K562 (cell line): ENCODE data around the gene FAM187B. TPM values are rescaled to one million over a fixed set of nuclear protein-coding genes. Genes with fewer than 3 reads are reported as not detected.

ENCODE experiments used
- BRF2 ChIP-seq: IDR thresholded peaks from 3 replicates; pipeline ENCODE4 v1.6.1; 2011; ENCODE audit warnings: borderline replicate concordance, mild to moderate bottlenecking; ENCODE audit not compliant: insufficient read length, insufficient read depth
- CHAMP1 ChIP-seq: fragments of 450-650 bp; IDR thresholded peaks from 2 replicates; pipeline ENCODE4 v1.6.1; 2016; ENCODE audit warnings: mild to moderate bottlenecking
- EHMT2 ChIP-seq: fragments of 450-650 bp; IDR thresholded peaks from 2 replicates; pipeline ENCODE4 v1.6.1; 2018; ENCODE audit warnings: antibody characterized with exemption
- EZH2 ChIP-seq: IDR thresholded peaks from 2 replicates; pipeline ENCODE4 v1.6.1; 2012; ENCODE audit warnings: low read depth, mild to moderate bottlenecking, inconsistent platforms, low read length, borderline replicate concordance
- HMGXB4 ChIP-seq: sonication (generic); formaldehyde crosslinking; IDR thresholded peaks from 2 replicates; pipeline ENCODE4 v1.8.1; 2023; ENCODE audit warnings: mild to moderate bottlenecking, missing genetic modification reagents
- LCOR ChIP-seq: sonication (generic); formaldehyde crosslinking; IDR thresholded peaks from 2 replicates; pipeline ENCODE4 v1.8.0; 2022; ENCODE audit warnings: mild to moderate bottlenecking, missing genetic modification reagents
- MAFG ChIP-seq: fragments of 450-650 bp; conservative IDR thresholded peaks from 2 replicates; pipeline ENCODE4 v1.6.1; 2016; ENCODE audit warnings: missing genetic modification characterization, missing compliant biosample characterization
- NBN ChIP-seq: fragments of 450-650 bp; IDR thresholded peaks from 2 replicates; pipeline ENCODE4 v1.6.1; 2016; ENCODE audit warnings: low read depth, mild to moderate bottlenecking
- NFE2 ChIP-seq: IDR thresholded peaks from 2 replicates; pipeline ENCODE4 v1.6.1; 2014; ENCODE audit warnings: antibody characterized with exemption, low read depth
- POLR3G ChIP-seq: IDR thresholded peaks from 2 replicates; pipeline ENCODE4 v1.6.1; 2011; ENCODE audit not compliant: insufficient read length, insufficient replicate concordance; ENCODE audit errors: extremely low read depth
- RBFOX2 ChIP-seq: fragments of 200-400 bp; formaldehyde crosslinking; IDR thresholded peaks from 2 replicates; pipeline ENCODE4 v1.6.1; 2017; ENCODE audit warnings: low read depth, mild to moderate bottlenecking, low read length, moderate library complexity
- SREBF1 ChIP-seq: fragments of 150-350 bp; IDR thresholded peaks from 2 replicates; pipeline ENCODE4 v1.6.1; 2014; ENCODE audit warnings: antibody characterized with exemption, low read depth, low read length, borderline replicate concordance
- SREBF2 ChIP-seq: sonication (generic); formaldehyde crosslinking; IDR thresholded peaks from 2 replicates; pipeline ENCODE4 v1.4.0; 2020; ENCODE audit warnings: mild to moderate bottlenecking, missing genetic modification reagents
- TSHZ1 ChIP-seq: fragments of 250-450 bp; sonication (Bioruptor Pico); IDR thresholded peaks from 2 replicates; pipeline ENCODE4 v1.4.0; 2020; ENCODE audit warnings: mild to moderate bottlenecking, moderate library complexity
- ZBTB43 ChIP-seq: sonication (generic); formaldehyde crosslinking; IDR thresholded peaks from 2 replicates; pipeline ENCODE4 v1.8.0; 2023; ENCODE audit warnings: mild to moderate bottlenecking, missing genetic modification reagents
- ZFX ChIP-seq: sonication (generic); formaldehyde crosslinking; IDR thresholded peaks from 2 replicates; pipeline ENCODE4 v1.8.0; 2022; ENCODE audit warnings: mild to moderate bottlenecking, missing genetic modification reagents, moderate library complexity
- ZNF311 ChIP-seq: fragments of 250-450 bp; sonication (Bioruptor Pico); IDR thresholded peaks from 2 replicates; pipeline ENCODE4 v1.4.0; 2020; ENCODE audit warnings: mild to moderate bottlenecking, moderate library complexity
- polyA plus RNA-seq, 8 experiments: library from polyadenylated mRNA; depleted of rRNA in 4 of 8; stranded (reverse) in 5 of 8; unstranded in 3 of 8; fragments of >200 nt; fragmentation: Nextera tagmentation in 2 of 8; fragmentation: Illumina TruSeq in 1 of 8; extraction: Ambion mirVana in 2 of 8; extraction: Trizol in 1 of 8; gene quantifications; 2 replicates each; pipeline versions ENCODE4 v1.2.1 to v1.2.3, GENCODE V29; 2011 to 2014; ENCODE audit warnings: inconsistent platforms in 1 of 8, missing spikeins in 1 of 8
- total RNA-seq, 7 experiments: library from RNA; depleted of rRNA in 6 of 7; stranded (reverse); fragments of >200 nt in 6 of 7; fragmentation: Illumina TruSeq in 2 of 7; extraction: Trizol in 2 of 7; gene quantifications; 2 replicates each; pipeline versions ENCODE4 v1.2.1 to v1.2.3, GENCODE V29; 2011 to 2021; ENCODE audit warnings: low replicate concordance in 1 of 7

FAM187B gene
- total and polyA plus RNA-seq, 9 of the 15 experiments (the other 6 are each of a cell fraction or from before 2014, with no cell fraction given), result 0.04 to 0.09 TPM; not detected in 7

- TF ChIP-seq HMGXB4 (CRISPR knock-in tag), result 0 out of 2 replicates have a peak, but pooled peaks have one; percentile 33
- TF ChIP-seq TSHZ1, result no peak
- no peak for TF ChIP-seq EZH2
- TF ChIP-seq SREBF1, result 0 out of 2 replicates have a peak, but pooled peaks have one; percentile 60
- TF ChIP-seq BRF2, result no peak
- no peak for TF ChIP-seq MAFG (tag)
- peak; percentile 99 for TF ChIP-seq RBFOX2
- no peak for TF ChIP-seq ZNF311 (CRISPR knock-in tag)
- no peak for TF ChIP-seq EHMT2
- peak; percentile 80; the same call in 1 of the 2 replicates for TF ChIP-seq CHAMP1
- TF ChIP-seq ZFX (CRISPR knock-in tag), result peak; percentile 69
- no peak for TF ChIP-seq ZBTB43 (CRISPR knock-in tag)
- TF ChIP-seq SREBF2 (CRISPR knock-in tag), result no peak
- peak; percentile 50 for TF ChIP-seq NBN
- TF ChIP-seq POLR3G, result no peak
- no peak for TF ChIP-seq NFE2
- no peak for TF ChIP-seq LCOR
These were observed 20.0 kb upstream of the FAM187B start, which contains the start of gene LSR (continued) for GRCh38 chr19:35248310-35249145.
